ENCODE measurements around the gene EEF1A2.

DNA sequence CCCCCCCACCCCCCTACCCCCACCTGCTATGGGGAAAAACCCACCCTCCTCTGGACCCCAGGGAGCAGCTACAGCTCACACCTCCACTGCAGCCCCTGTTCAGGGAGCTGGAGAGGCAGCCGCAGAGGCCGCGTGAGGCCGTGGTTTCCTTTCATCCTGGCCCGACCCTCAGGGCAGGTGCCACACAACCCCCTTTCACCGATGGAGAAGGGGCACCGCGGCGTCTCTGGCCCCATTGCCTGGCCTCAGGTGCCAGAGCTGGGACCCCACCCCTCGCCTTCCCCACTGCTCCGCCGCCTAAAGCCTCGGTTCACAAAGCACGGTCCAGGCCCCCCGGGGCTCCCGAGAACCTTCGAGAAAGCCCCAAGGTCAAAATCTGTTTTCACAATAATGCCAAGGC lies 14.6 kb downstream of the EEF1A2 start:
- TF ChIP-seq, protein P1, sequence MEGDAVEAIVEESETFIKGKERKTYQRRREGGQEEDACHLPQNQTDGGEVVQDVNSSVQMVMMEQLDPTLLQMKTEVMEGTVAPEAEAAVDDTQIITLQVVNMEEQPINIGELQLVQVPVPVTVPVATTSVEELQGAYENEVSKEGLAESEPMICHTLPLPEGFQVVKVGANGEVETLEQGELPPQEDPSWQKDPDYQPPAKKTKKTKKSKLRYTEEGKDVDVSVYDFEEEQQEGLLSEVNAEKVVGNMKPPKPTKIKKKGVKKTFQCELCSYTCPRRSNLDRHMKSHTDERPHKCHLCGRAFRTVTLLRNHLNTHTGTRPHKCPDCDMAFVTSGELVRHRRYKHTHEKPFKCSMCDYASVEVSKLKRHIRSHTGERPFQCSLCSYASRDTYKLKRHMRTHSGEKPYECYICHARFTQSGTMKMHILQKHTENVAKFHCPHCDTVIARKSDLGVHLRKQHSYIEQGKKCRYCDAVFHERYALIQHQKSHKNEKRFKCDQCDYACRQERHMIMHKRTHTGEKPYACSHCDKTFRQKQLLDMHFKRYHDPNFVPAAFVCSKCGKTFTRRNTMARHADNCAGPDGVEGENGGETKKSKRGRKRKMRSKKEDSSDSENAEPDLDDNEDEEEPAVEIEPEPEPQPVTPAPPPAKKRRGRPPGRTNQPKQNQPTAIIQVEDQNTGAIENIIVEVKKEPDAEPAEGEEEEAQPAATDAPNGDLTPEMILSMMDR (IDR thresholded peaks at IDR 0.05): no peak
- TF ChIP-seq ZFX (IDR thresholded peaks at IDR 0.05; ENCODE audit: borderline replicate concordance): no peak

Data from 22Rv1 (cell line).